ENCODE data around the gene SORBS2.

Gene SORBS2

DNA sequence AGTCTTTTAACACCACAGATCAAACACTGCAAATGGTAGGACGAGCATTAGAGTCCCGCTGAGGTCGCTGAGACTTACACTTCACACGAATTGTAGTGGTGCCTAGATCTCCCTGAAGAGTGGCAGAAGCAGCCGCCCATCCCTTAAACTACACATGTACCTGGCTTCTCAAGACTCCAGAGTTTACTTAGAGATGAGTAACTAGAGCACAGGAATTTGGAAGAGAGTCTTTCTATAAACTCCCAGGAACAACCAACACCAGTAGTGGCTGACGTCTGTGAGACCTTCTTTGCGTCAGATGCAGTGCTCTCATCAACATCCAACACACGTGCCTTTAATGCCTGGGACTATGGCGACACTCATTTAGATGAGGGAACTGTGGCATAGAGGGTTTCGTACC is 12.6 kb downstream of the SORBS2 start:
- 92% methylated on average over 10 of the region's 10 CpGs for WGBS
- Histone ChIP-seq H3K27ac (ENCODE audit: low read depth, low read length) (no peak overlapping the region), H3K36me3 (ENCODE audit: insufficient read depth, low read length) (no peaks in the 10 kb centered on the region)

DNA sequence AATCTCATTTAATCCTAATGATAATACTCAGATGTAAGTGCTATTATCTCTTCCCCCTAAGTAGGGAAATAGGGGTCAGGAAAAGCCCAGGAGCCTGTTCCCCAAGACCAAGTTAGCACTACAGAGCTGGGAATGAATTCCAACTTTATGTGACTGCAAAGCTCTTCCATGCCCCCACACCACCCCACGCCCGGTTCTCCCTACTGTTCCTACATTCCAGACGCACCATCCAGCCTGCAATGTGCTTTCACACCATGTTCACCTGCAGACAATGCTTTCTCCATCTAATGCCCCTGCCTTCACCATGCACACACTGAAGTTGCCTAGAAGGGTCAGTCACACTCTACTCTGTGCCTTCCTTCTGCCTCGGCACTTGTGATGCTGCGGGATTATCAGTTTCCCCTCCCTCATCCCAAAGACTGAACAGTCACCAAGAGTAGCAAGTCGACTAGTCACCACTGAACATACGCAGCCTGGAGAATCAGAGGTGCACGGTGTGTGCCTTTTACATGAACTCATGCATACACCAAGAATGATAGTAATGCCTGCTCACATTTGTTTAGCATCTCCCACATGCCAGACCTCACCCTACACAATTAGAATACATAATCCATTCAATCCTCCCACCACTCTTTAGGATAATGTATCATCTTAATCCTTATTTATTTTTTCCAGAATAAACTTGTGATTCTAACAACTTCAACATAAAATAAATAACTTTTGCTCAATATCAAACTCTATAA is 14.2 kb downstream of the SORBS2 start:
- no peak overlapping the region for H3K27ac ChIP-seq (ENCODE audit: low read depth, low read length)
- no peak overlapping the region for H3K4me3 ChIP-seq (ENCODE audit: low read length)
- 82% methylated on average over 8 of the region's 8 CpGs for WGBS
- no peaks in the 10 kb centered on the region for H3K9me3 ChIP-seq (ENCODE audit: insufficient read depth, low read depth, low read length)
- no peaks in the 10 kb centered on the region for H3K27me3 ChIP-seq (ENCODE audit: insufficient read depth, low read length)
- no peak overlapping the region for H3K9ac ChIP-seq (ENCODE audit: low read depth, low read length)
- H3K36me3 ChIP-seq (ENCODE audit: insufficient read depth, low read length), result no peaks in the 10 kb centered on the region
- peaks cover 1% of the 10 kb centered on the region; the same call in 1 of the 2 replicates for H3K4me1 ChIP-seq (ENCODE audit: insufficient read depth, low read length)

More for the DNA sequence above, 12.6 kb downstream of the SORBS2 start:
- Histone ChIP-seq H3K4me3 (ENCODE audit: low read length) (no peak overlapping the region), H3K9me3 (ENCODE audit: insufficient read depth, low read depth, low read length) (no peaks in the 10 kb centered on the region), H3K4me1 (ENCODE audit: insufficient read depth, low read length) (peaks cover 7% of the 10 kb centered on the region; the same call in 1 of the 2 replicates), H3K9ac (ENCODE audit: low read depth, low read length) (no peak overlapping the region), H3K27me3 (ENCODE audit: insufficient read depth, low read length) (no peaks in the 10 kb centered on the region)

DNA sequence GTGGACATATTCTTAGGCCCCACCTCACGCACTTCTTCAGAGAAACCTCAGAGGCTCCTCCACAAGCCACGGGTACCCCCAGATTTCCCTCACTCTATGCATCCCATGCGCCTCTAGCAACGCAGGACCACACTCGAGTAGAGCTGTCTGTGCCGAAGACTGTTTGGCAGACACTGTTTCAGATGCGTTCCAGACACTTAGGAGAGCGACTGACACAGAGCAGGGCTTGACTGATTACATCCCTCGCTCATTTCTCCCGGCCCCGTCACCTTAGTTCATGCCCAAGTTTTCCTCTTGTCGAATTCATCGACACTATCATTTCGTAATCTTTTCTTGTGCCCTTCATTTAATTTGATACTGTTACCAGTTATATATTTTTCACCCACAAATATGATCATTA is 15.0 kb downstream of the SORBS2 start:
- Histone ChIP-seq H3K27me3 (ENCODE audit: insufficient read depth, low read length) (no peaks in the 10 kb centered on the region), H3K9me3 (ENCODE audit: insufficient read depth, low read depth, low read length) (no peaks in the 10 kb centered on the region), H3K36me3 (ENCODE audit: insufficient read depth, low read length) (no peaks in the 10 kb centered on the region), H3K4me1 (ENCODE audit: insufficient read depth, low read length) (peaks cover 2% of the 10 kb centered on the region; the same call in 1 of the 2 replicates), H3K27ac (ENCODE audit: low read depth, low read length) (no peak overlapping the region), H3K4me3 (ENCODE audit: low read length) (no peak overlapping the region), H3K9ac (ENCODE audit: low read depth, low read length) (no peak overlapping the region)
- WGBS, result 87% methylated on average over 14 of the region's 14 CpGs

DNA sequence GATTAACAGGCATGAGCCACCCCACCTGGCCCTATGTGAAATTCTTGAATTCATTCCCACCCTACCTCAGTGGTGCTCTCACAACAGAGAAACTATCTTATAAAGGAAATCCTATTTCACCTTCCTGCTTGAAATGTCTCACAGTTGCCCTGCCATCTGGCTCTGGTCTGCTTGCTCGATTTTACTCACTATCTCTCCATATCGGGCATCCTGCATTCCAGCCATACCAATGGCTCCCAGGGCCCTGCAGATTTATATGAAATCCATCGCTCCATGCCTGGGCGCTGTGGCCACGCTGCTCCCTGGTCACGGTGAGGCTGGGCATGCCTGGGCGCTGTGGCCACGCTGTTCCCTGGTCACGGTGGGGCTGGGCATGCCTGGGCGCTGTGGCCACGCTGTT is 15.8 kb downstream of the SORBS2 start:
- WGBS, result 92% methylated on average over 11 of the region's 11 CpGs
- Histone ChIP-seq H3K27me3 (ENCODE audit: insufficient read depth, low read length) (no peaks in the 10 kb centered on the region), H3K4me3 (ENCODE audit: low read length) (no peak overlapping the region), H3K9me3 (ENCODE audit: insufficient read depth, low read depth, low read length) (no peaks in the 10 kb centered on the region), H3K4me1 (ENCODE audit: insufficient read depth, low read length) (peaks cover 2% of the 10 kb centered on the region; the same call in 1 of the 2 replicates), H3K36me3 (ENCODE audit: insufficient read depth, low read length) (no peaks in the 10 kb centered on the region), H3K9ac (ENCODE audit: low read depth, low read length) (no peak overlapping the region), H3K27ac (ENCODE audit: low read depth, low read length) (no peak overlapping the region)

DNA sequence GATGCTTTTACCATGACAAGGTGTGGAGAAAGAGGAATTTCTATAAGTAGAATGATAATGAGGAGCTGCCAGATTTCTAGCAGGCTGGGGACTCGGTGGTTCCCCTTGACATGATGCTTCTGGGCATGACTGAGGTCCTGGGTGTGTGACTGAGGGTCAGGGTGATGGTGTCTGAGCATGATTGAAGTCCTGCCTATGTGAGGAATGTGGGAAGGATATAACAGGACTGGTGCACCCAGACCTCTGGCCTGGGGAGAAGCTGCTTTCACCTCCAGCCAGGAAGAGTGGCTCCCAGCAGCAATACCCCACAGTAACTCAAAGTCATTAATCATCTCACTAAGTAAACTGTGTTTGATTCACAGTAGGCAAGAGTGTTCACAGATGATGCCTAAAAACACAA is 17.4 kb downstream of the SORBS2 start:
- H3K4me3 ChIP-seq (ENCODE audit: low read length), result no peak overlapping the region
- no peak overlapping the region for H3K9ac ChIP-seq (ENCODE audit: low read depth, low read length)
- H3K9me3 ChIP-seq (ENCODE audit: insufficient read depth, low read depth, low read length), result no peaks in the 10 kb centered on the region
- peaks cover 2% of the 10 kb centered on the region; the same call in 1 of the 2 replicates for H3K4me1 ChIP-seq (ENCODE audit: insufficient read depth, low read length)
- no peaks in the 10 kb centered on the region for H3K27me3 ChIP-seq (ENCODE audit: insufficient read depth, low read length)
- WGBS, result 90% methylated on average over 1 of the region's 1 CpG
- H3K36me3 ChIP-seq (ENCODE audit: insufficient read depth, low read length), result no peaks in the 10 kb centered on the region
- H3K27ac ChIP-seq (ENCODE audit: low read depth, low read length), result no peak overlapping the region

DNA sequence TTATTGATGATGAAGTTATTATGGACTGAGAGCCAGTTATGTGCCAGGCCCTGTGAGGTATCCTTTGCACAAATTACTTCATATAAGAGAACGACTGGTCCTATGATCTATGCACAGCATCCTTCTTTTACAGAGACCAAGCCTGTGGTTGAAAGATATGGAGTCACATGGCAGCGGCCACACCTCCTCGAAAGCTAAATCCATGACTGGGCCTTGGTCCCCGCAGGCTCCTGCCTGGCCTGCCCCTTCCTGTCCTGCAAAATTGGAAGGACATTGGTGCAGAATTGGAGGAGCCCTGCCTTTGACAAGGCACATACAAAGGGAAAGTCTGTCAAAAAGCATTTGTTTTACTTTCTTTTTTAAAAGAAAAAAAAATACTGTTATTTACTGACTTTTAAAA is 18.3 kb downstream of the SORBS2 start:
- WGBS, result 92% methylated on average over 4 of the region's 4 CpGs

DNA sequence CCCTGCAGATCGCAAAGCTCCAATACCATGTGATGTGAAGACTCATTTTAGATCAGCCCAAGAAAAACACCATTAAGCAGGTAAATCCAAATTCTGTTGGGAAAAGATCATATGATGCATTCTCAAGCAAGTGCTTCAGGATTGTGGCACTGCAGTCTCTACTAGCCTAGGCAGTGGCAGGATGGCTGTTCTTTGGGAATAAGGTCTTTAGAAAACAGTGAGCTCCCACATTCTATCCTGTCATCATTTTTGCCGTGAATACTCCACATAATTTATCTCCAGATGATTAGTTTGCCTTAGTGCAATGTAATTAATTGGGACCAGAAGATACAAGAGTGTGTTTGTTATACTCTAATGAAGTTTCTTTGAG is 18.9 kb downstream of the SORBS2 start:
- Histone ChIP-seq H3K27ac (ENCODE audit: low read depth, low read length) (no peak overlapping the region), H3K36me3 (ENCODE audit: insufficient read depth, low read length) (no peaks in the 10 kb centered on the region), H3K9ac (ENCODE audit: low read depth, low read length) (no peak overlapping the region), H3K9me3 (ENCODE audit: insufficient read depth, low read depth, low read length) (no peaks in the 10 kb centered on the region), H3K27me3 (ENCODE audit: insufficient read depth, low read length) (no peaks in the 10 kb centered on the region), H3K4me1 (ENCODE audit: insufficient read depth, low read length) (peaks cover 2% of the 10 kb centered on the region; the same call in 1 of the 2 replicates), H3K4me3 (ENCODE audit: low read length) (no peak overlapping the region)
- WGBS, result 100% methylated on average over 1 of the region's 2 CpGs

More for the DNA sequence above, 18.3 kb downstream of the SORBS2 start:
- H3K27me3 ChIP-seq (ENCODE audit: insufficient read depth, low read length), result no peaks in the 10 kb centered on the region
- no peaks in the 10 kb centered on the region for H3K36me3 ChIP-seq (ENCODE audit: insufficient read depth, low read length)
- peaks cover 2% of the 10 kb centered on the region; the same call in 1 of the 2 replicates for H3K4me1 ChIP-seq (ENCODE audit: insufficient read depth, low read length)
- H3K4me3 ChIP-seq (ENCODE audit: low read length), result no peak overlapping the region
- no peaks in the 10 kb centered on the region for H3K9me3 ChIP-seq (ENCODE audit: insufficient read depth, low read depth, low read length)
- H3K27ac ChIP-seq (ENCODE audit: low read depth, low read length), result no peak overlapping the region
- no peak overlapping the region for H3K9ac ChIP-seq (ENCODE audit: low read depth, low read length)

DNA sequence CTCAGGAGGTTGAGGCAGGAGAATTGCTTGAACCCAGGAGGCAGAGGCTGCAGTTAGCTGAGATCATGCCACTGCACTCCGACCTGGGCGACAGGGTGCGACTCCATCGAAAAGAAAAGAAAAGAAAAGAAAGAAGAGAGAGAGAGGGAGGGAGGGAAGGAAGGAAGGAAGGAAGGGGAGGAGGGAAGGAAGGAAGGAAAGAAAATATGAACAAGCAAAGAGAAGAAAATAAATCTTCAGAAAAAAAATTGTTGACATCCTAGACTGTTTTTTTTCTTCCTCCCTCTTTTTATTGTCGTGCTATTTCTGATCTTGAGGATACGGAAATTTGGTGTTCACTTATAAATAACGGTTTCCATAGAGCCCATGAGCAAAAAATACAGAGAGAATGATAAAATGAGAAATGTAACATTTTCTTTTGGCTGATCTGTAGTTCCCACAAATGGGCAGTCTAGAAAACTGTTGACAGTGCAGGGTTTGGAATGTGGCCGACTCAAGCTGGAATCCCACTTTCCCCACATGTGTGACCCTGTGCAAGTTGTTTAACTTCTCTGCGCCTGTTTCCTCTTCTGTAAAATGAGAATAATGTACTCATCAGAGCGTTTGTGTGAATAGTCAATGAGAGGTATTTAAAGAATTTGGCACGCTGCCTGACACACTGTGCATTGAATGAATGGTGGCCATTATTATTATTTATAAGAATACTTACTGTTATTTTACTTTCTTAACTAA is 19.4 kb downstream of the SORBS2 start:
- no peak overlapping the region for H3K9ac ChIP-seq (ENCODE audit: low read depth, low read length)
- WGBS, result 92% methylated on average over 9 of the region's 11 CpGs
- H3K27me3 ChIP-seq (ENCODE audit: insufficient read depth, low read length), result no peaks in the 10 kb centered on the region
- no peak overlapping the region for H3K4me3 ChIP-seq (ENCODE audit: low read length)
- H3K4me1 ChIP-seq (ENCODE audit: insufficient read depth, low read length), result peaks cover 2% of the 10 kb centered on the region; the same call in 1 of the 2 replicates
- H3K9me3 ChIP-seq (ENCODE audit: insufficient read depth, low read depth, low read length), result no peaks in the 10 kb centered on the region
- H3K36me3 ChIP-seq (ENCODE audit: insufficient read depth, low read length), result no peaks in the 10 kb centered on the region
- H3K27ac ChIP-seq (ENCODE audit: low read depth, low read length), result no peak overlapping the region

DNA sequence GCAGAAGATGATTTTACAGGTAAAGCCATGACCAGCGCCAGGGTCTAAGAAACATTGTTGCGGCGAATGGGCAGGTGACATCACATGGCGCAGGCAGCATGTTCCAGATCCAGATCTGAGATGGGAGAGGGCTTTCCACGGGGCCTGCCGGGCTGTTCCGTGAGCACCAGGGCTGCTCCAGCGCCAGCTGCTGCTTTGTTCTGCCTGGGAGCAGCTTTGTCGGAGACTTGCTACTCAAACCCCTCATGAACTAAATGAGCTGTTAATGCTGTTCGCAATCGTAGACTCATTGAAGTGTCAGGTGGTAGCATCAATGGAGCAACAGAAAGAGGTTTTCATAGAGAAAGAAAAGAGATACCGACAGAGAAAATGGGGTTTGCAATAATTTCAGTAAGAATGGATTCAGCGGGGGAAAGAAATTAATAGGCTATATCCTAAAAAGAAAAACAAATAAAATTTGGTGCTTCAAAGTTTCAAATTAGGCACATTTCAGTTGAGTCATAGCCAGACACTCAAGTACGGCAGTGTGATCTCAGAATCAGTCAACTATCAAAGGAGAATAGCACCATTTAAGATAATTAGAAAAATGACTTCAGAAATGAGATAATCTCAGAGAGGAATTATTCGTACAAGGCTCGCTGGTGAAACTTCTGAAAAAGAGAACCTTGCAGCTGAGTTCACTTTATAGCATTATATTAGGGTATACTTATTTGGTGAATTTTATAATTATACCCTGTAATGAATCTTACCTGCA is 23.9 kb downstream of the SORBS2 start:
- no peaks in the 10 kb centered on the region for H3K36me3 ChIP-seq (ENCODE audit: insufficient read depth, low read length)
- 90% methylated on average over 16 of the region's 16 CpGs for WGBS
- H3K27ac ChIP-seq (ENCODE audit: low read depth, low read length), result no peak overlapping the region
- H3K9ac ChIP-seq (ENCODE audit: low read depth, low read length), result no peak overlapping the region
- peaks cover 2% of the 10 kb centered on the region; the same call in 1 of the 2 replicates for H3K4me1 ChIP-seq (ENCODE audit: insufficient read depth, low read length)
- H3K4me3 ChIP-seq (ENCODE audit: low read length), result no peak overlapping the region
- H3K9me3 ChIP-seq (ENCODE audit: insufficient read depth, low read depth, low read length), result no peaks in the 10 kb centered on the region
- no peaks in the 10 kb centered on the region for H3K27me3 ChIP-seq (ENCODE audit: insufficient read depth, low read length)

DNA sequence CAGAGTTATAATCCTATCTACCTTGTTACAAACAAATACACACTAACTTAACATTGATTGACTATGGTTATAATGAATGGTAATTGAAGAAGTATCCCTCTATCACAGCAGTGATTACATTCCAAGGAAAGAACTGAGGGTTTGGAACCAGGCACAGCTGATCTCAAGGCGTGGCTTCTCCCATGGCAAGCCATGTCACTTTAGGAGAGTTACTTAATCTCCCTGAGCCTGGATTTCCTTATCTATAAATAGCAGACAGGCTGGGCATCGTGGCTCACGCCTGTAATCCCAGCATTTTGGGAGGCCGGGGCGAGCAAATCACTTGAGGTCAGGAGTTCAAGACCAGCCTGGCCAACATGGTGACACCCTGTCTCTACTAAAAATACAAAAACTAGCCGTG is 25.6 kb downstream of the SORBS2 start:
- Histone ChIP-seq H3K36me3 (ENCODE audit: insufficient read depth, low read length) (no peaks in the 10 kb centered on the region), H3K4me3 (ENCODE audit: low read length) (no peak overlapping the region), H3K9me3 (ENCODE audit: insufficient read depth, low read depth, low read length) (no peaks in the 10 kb centered on the region), H3K9ac (ENCODE audit: low read depth, low read length) (no peak overlapping the region), H3K27me3 (ENCODE audit: insufficient read depth, low read length) (no peaks in the 10 kb centered on the region), H3K27ac (ENCODE audit: low read depth, low read length) (no peak overlapping the region), H3K4me1 (ENCODE audit: insufficient read depth, low read length) (no peaks in the 10 kb centered on the region)
- WGBS, result 92% methylated on average over 6 of the region's 6 CpGs

DNA sequence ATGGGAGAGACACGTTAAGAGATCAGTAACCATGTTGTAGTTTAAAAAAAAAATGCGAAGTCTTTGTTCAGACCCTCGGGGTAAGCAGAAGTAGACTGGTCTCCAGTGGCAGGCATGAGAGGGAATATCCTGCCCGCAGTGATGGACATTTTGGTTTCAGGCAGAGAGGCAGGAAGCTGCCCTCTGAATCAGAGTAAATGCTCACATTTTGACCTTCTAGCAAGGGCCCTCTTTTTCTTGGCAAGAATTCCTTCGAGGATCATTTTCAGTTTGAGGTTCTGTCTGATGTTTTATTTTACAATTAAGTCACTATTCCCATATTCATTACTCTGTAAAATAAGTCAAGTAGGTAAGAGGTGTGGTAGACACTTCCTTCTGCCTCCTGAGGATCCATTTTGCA is 28.4 kb downstream of the SORBS2 start:
- Histone ChIP-seq H3K27me3 (ENCODE audit: insufficient read depth, low read length) (no peaks in the 10 kb centered on the region), H3K27ac (ENCODE audit: low read depth, low read length) (no peak overlapping the region), H3K36me3 (ENCODE audit: insufficient read depth, low read length) (no peaks in the 10 kb centered on the region), H3K4me1 (ENCODE audit: insufficient read depth, low read length) (peaks cover 14% of the 10 kb centered on the region), H3K9ac (ENCODE audit: low read depth, low read length) (no peak overlapping the region), H3K9me3 (ENCODE audit: insufficient read depth, low read depth, low read length) (no peaks in the 10 kb centered on the region), H3K4me3 (ENCODE audit: low read length) (no peak overlapping the region)
- 92% methylated on average over 3 of the region's 5 CpGs for WGBS

Data from HUES64 (cell line).